Stimulated activated CD8-positive, alpha-beta memory T cell treated with anti-CD3 and anti-CD28 coated beads, Interleukin-15, amount 100 ng/mL, for 1 hour (primary cell): ENCODE results near the gene TSPAN3.

Source experiments
- DNase-seq: peaks from one replicate; pipeline ENCODE4 v3.0.0-alpha.2; 2020; ENCODE audit warnings: low read depth

The TSPAN3 gene

DNA sequence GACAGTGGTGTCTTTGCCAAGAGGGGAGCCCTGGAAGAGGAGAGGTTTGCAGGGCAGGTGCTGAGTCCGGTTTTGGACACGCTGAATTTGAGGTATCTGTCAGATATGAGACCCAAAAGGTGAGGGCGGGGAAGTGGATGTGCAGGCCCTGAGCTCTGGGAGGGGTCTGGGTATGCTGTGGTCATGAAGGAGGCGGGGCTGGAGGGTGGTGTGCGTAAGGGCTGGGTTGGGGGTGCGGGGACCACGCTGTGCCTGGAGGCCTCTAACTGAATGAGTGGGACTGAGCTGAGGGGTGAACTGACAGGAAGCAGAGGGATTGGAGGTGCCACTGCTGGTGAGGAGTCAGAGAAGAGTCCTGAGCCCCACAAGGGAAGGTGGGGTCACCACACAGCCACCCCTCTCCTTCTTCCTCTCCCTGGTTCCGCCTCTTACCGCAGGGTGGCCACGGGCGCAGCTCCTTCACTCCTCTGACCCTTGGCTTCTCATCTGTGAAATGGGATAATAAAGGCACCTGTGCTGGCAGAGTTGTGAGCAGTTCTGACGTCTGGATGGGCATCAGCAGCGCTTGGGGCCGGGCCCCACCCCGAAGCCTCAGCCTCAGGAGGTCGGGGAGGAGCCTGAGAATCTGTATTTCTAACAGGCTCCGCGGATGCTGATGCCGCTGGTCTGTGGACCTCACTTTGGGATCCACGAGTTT, 47.2 kb downstream of the TSPAN3 start:
- no peak for DNase-seq

- DNase-seq, result no peak
Measured at GRCh38 chr15:77022646-77023575, 48.0 kb downstream of the TSPAN3 start.

DNA sequence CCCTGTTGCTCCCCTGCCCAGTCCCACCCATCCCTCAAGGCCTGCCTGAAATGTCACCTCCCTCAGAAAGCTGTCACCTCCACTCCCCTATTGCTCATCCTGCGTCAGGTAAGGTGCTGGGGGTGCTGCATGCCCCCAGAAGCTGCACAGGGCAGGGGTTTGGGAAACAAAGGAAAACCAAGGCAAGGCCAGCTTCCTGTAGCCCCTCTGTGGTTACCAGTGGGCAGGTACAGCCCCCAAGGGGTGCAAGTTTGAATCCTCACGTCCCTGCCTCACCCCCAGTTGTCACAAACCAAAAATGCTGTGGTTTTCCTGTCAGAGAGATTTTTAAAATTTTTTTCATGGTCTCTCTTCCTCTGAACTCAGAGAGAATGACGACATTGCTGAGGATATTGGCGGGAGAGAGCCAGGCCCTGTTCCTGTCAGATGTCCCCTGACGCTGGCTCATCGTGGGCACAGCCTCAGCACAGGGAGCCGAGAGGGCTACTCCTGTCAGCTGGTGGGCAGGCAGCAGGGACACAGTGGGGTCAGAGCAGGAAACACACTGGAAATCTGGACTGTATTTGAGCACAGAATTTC, 49.0 kb downstream of the TSPAN3 start:
- DNase-seq, result no peak

DNA sequence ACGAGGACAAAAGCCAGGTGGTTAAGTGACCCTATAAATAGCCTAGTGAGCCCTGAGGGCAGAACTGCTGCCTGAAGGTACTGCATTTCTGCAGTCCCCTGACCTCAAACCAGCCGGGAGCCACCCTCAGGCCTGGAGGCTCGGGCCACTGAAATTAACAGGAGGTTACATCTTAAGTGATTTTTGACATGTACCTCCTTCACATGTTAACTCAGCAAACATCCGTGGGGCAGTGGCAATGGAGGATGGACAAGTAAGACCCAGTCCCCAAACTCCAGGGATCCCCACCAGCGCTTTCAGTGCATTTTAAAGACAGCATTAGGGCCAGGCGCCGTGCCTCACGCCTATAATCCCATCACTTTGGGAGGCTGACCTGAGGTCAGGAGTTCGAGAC, 49.8 kb downstream of the TSPAN3 start:
- no peak for DNase-seq

DNA sequence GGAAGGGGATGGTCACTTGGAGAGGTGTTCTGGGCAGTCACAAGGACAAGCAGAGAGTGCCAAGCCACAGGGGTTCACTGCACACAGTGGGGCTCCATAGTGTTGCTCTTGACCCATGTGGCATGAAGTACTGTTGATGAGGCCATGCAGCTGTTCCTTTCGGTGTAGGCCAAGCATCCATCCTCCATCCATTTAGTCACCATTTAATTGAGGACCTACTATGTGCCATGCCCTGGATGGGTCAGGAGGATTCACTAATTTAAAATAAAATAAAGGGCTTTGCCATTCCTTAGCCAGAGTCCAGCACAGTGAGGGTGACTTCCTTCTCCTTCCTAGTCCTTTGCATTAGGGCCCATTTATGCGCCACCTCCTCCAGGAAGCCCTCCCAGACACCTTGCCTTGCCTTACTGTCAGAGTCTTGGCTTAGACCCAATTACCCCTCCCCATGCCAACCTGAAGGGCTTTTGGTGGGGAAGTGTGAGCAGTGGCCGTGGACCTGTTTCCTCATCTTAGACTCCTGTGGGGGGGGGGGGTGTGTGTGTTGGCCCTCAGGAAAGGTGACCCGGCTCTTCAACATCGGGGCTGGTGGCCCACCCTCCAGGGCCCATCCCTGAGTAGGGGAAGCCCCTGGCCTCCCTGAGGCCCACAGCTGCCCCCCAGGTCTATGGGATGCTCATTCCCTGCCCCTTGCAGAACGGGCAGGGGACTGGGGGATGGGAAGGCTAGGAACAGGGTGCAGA, 50.4 kb downstream of the TSPAN3 start:
- no peak for DNase-seq

- DNase-seq, result no peak
Measured at GRCh38 chr15:77019521-77020331, 51.2 kb downstream of the TSPAN3 start.

DNA sequence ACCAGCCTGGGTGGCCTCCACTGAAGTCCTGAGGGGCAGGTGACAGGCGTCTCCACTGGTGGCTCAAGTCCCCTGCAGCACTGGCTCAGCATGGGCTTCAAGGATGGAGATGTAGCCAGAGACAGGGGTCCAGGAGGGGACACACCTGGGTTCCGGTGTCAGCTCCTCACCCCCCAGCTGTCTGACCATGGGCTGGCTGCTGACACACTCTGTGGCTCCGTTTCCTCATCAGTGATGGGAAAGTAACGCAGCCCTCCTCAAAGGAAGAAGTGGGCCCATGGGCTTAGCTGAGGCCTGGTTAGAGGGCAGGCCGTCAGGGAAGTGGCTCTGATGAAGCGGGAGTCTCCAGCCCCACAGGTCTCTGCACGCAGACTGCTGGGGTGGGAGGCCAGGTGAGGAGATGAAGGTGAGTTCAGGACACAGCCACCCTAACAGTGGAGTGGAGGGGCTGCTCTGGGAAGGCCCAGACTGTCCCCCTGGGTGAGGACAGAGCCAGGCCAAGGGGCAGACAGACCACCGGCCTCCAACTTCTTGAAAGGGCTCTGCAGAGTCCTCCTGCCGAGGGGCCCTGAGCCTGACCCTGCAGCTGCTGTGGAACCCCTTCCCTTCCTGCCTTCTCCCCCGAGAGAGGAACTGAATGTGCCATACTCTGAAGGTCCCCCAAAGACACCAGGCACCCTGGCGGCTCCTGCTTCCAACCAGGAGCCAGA, 52.0 kb downstream of the TSPAN3 start:
- DNase-seq, result no peak

DNA sequence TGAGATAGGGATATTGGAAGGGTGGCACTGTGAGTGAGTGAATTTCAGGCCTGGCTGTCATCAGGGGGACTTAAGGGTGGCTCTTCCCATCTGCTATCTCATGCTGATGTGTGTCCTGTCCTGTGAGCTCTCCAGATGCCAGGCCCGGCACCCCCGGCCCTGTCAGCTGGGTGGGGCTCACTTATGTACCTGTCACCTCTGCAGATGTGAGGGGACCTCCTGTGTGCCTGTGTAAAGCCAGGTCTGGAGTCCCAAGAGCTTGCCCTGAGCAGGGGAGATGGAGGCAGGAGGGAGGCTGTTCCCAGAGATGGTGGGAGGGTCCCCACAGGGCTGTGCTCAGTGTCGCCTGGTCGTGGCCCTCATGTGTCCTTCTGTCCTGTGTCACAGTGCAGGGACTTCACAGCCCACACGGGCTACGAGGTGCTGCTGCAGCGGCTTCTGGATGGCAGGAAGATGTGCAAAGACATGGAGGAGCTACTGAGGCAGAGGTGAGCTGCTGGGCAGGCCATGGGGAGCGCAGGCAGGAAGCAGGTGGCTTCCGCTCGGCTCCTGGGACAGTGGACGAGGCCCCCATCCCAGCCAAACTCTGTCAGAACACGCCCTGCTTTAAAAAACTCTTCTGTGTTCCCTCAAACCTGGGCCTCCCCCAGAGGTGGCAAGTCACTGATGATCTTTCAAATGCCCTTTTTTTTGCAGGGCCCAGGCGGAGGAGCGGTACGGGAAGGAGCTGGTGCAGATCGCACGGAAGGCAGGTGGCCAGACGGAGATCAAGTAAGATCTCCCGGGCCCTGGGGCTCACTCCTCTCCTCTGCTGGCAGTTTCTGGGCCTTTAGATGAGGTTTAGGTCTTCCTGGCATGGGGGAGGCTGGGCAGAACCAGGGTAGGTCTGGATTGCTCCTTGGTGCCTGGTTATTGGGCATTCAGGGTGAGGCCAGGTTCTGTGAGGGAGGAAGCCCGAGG, 52.9 kb downstream of the TSPAN3 start:
- no peak for DNase-seq

DNA sequence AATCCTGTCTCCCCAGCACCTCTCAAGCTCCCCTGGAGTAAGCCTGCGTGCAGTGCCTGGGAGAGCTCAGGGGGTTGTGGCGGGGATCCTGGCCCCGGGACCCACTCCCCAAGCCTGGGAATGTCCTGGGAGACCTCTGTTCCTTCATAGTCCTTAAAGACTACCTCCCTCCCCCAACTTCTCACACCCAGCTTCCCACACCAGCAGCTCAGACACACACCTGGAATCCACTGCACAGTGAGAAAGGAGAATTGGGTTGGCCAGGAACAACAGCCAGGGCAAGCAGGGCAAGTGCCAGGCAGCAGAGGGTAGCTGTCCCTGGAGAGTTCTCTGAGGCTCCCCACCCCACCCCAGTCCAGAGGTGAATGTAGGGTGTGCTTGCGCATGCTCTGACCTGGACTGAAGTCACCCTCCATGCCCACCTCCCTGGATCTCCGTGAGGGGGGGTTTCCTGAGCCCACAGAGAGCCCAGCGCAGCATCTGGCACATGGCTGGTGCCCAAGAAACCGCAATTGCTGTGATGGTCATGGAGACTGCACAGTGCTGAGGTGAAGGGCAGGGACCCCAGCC, 53.7 kb downstream of the TSPAN3 start:
- DNase-seq, result no peak

DNA sequence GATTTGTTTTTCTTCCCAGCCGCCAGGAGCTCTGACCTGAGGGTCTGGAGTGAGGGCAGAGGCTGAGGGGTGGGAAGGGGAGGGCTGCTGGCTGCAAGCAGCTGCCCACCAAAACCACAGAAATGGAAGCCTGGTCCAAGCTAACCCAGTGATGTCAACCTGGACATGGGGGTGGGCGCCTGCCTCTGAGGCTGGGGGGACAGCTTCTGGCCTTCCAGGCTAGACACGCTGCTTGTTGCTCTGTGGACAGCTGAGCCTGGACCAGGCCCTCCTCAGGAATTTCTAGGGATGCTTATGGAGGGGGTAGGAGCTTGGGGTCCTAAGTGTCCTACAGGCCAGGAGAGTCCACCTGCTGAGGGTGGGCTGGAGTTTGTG, 54.6 kb downstream of the TSPAN3 start:
- no peak for DNase-seq

- DNase-seq, result no peak
Measured at GRCh38 chr15:77015646-77016320, 55.1 kb downstream of the TSPAN3 start.

DNA sequence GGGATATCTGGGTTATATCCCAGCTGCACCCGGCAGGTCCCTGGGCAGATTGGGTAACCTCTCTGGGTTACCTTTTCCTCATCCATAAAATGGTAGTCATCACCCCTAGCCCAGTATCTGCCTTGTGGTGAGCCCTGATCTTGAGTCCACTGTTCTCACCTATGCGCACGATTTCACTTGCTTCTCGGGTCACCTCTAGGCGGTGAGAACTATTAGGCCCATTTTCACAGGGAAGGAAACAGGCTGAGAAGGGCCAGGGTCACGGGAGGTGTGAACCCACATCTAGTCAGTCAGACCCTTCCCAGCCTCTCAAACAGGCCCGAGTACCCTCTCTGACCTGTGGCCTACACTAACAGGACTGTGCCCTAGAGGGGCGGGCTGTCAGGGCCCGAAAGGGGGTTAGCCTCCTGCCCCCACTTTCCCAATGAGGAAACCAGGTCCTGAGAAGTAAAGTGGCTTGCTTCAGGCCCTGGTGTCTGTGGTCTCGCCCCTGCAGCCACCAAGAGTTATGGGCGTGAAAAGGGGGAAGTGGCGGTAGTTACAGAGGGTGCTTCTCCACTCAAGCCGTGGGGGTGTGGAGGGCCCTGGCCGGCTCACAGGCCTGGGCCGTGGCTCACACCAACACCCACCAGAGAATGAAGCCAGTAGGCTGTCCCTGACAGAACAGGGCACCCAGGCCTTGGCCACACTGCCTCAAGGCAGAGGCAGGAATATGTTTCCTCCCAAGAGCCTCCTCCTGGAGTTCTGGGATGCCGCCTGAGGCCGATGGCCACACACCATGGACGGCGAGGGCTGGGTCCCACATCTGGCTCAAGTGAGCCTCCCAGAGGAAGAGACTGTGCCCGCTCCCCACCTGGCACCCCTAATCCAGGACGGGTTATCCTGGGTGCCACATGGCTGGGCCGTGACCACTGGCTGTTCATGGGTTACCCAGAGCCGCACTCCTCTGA, 56.5 kb downstream of the TSPAN3 start:
- DNase-seq, result no peak

GRCh38 chr15:77013776-77014131, 57.2 kb downstream of the TSPAN3 start:
- DNase-seq, result peak; percentile 76

DNA sequence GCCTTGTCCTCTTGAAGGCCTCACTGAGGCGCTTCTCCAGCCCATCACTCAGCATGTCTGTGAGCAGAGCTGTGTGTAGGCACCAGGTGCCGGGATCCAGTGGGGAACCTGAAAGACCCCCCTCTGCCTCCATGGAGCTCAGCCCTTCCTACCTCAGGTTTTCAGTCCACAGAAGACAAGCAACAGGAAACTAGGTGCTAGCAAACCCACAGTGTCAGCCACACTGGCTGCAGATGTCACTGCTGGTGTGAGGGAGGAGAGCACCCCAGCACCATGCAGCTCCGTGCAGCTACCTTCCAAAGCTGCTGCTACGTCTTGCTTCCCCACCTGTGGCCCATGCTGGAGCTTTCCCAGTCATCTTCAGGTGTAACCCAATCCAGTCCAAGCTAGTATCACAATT, 58.0 kb downstream of the TSPAN3 start:
- DNase-seq, result no peak

DNA sequence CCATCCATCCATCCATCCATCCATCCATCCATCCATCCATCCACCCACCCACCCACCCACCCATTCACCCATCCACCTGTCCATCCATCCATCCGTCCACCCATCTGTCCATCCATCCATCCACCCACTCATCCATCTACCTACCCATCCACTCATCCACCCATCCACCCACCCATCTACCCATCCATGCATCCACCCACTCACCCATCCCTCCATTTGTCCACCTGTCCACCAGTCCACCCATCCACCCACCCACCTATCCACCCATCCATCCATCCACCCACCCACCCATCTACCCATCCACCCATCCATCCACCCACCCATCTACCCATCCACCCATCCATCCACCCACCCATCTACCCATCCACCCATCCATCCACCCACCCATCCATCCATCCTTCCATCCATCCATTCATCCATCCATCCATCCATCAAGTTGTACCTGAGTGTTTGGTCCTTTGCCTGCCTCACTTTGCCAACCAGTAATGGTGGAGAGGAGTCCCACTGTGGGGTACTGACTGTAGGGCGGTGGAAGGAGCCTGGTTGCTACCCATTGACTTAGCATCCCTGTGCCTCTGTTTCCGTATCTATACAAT, 58.7 kb downstream of the TSPAN3 start:
- no peak for DNase-seq

DNA sequence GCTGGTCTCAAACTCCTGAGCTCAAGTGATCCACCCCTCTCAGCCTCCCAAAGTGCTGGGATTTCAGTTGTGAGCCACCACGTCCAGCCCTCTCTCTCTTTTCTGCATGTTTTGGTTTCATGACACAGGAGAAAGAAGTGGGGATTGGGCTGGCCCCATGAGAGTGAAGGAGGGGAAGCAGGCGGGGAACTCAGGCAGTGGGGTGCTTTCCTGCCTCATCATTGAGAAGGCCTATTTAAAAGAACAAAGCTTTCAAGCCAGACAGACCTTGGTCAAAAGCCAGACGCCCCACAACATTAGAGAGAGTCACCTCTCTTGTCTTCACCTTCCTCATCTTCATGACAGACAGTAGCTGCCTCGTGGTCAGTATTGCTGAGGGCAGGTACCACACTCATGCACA, 60.1 kb downstream of the TSPAN3 start:
- DNase-seq, result no peak

GRCh38 chr15:77010312-77010686, 60.6 kb downstream of the TSPAN3 start:
- DNase-seq, result no peak
